SH-SY5Y (cell line): Measurements from ENCODE around the gene PTK6.

Experiments
- GATA2 ChIP-seq: IDR thresholded peaks from 2 replicates; pipeline ENCODE4 v1.6.1; 2011; ENCODE audit warnings: mild to moderate bottlenecking, low read depth, low read length
- GATA3 ChIP-seq: IDR thresholded peaks from 2 replicates; pipeline ENCODE4 v1.6.1; 2011; ENCODE audit warnings: low read depth, mild to moderate bottlenecking, low read length, moderate library complexity

DNA sequence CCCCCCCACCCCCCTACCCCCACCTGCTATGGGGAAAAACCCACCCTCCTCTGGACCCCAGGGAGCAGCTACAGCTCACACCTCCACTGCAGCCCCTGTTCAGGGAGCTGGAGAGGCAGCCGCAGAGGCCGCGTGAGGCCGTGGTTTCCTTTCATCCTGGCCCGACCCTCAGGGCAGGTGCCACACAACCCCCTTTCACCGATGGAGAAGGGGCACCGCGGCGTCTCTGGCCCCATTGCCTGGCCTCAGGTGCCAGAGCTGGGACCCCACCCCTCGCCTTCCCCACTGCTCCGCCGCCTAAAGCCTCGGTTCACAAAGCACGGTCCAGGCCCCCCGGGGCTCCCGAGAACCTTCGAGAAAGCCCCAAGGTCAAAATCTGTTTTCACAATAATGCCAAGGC, 52.9 kb downstream of the PTK6 start:
- no peak for TF ChIP-seq GATA3
- no peak for TF ChIP-seq GATA2
